ENCODE results near the gene RANBP9.

RANBP9 gene

GRCh38 chr6:13643125-13643524 is 68.5 kb downstream of the RANBP9 start:
- no peak for DNase-seq

DNA sequence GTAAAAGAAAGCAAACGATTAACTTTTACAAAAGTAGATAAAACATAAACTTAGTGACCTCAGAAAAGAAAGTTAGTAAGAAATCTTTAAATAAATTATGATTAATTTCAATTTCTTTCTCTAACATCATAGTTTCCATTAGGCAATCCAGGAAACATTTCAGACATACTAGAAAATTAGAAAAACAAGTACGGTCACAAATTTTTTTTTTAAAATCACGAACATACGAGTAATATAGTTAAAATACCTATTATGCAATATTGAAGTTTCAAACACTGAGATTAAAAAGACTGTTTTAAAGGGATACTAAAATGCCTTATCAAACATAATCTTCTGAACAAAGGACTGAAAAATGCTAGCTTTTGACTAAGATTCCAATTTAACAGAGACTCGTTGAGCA is 70.3 kb downstream of the RANBP9 start:
- DNase-seq = no peak

DNA sequence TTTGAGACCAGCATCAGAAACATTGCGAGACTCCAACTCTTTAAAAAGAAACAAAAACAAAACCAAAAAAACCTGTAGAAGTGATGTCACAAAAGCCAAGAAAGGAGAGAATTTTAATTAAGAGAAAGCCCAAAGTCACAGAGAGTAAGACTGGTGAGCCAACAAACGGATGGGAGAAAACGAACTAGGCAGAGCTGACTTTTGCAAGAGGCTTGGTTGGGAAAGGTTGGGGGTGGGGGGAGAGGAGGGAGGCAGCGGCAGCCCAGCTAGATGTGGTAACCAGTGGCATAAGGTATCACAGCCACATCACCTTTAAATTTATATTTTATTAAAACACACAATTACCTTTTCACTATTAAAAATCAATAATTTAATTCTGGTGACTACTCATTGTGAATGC is 73.0 kb downstream of the RANBP9 start:
- DNase-seq = no peak

GRCh38 chr6:13638014-13638413 is 73.6 kb downstream of the RANBP9 start:
- no peak for DNase-seq

DNA sequence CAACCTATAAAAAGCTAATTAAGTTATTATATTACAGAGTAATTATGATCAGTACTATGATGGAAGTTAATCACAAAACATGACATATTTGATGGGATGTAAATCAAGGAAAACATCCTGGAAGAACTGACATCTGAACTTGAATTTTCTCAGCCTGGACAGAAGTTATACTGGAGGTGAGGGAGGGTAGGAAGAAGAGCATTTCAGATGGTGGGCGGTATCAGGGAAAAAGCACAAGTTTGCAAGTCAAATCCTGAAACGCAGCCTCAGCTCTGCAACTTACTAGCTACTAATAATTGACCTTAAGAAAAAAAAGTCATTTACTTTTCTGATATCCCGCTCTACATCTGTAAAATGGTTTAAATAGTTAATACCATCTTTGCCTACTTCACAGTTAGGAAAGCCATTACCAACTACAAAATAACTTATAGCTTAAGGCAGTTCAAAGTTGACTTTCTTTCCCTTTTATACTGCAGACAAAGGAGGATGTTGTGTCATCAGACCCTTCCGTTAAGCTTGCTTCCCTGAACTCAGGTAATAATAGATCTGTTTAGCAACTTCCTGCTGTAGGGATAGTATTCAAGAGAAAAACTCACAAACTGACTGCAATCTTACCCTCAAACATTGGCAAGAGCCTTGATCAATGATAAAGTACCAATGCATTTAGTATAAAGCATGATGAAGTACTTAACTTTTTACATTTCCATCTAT is 75.5 kb downstream of the RANBP9 start:
- DNase-seq = no peak

DNA sequence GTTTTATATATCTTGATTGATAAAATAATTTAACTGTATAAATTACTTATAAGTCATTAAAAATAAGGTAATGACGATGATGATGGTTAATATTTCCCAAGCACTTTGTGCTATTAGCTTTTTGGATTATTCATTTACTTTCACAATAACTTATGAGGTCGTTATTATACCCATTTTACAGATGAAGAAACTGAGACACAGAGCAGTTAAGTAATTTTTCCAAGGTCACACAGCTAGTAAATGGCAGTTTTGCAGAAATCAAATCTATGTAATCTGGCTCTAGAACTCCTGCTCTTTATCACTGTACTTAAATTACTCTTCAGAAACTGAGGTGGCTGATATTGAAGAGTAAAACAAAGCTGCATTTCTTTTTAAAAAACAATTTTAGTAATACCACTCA is 78.3 kb downstream of the RANBP9 start:
- DNase-seq = no peak

DNA sequence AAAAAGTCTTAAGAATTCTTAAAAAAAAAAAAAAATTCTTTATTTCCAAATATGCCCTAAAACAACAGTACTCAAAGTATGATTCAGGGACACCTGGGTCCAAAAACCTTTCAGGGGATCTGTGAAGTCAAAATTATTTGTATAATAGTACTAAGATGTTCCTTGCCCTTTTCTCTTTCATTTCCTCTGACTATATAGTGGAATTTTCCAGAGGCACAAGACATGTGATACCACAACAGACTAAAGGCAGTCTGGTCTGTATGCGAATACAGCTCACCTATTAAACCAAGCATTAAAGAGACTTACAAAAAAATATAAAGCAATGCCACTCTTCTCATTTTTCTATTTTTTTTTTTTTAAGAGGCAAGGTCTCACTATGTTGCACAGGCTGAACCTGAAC is 81.1 kb downstream of the RANBP9 start:
- DNase-seq = no peak

GRCh38 chr6:13629459-13630116 is 82.0 kb downstream of the RANBP9 start:
- DNase-seq = no peak

DNA sequence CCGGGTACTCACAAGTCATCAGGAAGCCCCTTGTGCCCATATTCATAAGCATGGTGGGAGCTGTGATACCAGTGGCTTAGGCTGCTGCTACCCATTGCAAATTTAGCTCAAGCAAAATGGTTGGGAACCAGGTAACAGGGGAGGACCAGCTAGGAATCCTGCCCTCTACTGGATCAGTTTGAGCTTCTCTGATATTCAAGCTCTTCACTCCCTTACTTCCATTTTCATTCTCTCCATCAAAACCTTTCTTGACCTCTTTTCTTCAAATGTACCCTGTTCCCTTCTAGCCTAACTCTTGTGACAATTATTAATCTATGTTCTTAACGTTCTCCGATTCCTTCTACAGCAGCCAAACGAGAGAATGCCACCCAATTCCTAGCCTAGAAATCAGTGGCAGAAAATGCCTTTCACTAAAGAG is 86.8 kb downstream of the RANBP9 start:
- DNase-seq = no peak

- DNase-seq = no peak
These were observed 94.6 kb downstream of the RANBP9 start for GRCh38 chr6:13617066-13617465.

GRCh38 chr6:13615792-13616120 is 95.9 kb downstream of the RANBP9 start:
- no peak for DNase-seq

DNA sequence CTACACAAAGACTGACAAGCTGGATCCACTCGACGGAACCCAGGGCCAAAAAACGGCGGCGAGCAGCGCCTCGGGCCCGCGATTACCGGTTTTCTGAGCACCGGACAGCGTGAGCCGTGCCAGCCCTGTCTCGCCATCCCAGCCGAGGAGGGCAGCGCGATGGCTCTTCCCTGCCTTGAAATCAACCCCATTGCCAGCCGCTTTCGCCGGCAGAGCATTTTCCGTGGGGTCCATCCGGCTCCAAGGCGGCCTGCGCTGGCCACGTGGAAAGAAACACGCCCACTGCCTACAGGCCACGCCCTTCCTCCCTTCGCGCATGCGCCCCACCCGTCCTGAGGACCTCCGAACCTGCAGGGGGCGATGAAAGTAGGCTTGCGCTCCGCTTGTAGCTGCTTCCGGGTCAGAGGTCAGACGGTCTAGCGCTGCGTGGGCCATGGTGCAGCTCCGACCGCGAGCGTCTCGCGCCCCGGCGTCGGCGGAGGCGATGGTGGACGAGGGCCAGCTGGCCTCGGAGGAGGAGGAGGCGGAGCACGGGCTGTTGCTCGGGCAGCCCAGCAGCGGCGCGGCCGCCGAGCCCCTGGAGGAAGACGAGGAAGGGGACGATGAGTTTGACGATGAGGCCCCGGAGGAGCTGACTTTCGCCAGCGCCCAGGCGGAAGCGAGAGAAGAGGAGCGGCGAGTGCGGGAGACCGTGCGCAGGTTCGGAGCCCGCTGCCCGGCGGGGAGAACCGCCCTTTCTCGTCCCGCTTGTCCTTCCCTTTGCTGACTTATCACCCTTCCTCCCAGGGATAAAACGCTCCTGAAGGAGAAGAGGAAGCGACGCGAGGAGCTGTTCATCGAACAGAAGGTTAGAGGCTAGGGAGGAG is 96.5 kb downstream of the RANBP9 start, which contains the start of gene NOL7:
NOL7 (plus strand) TSS at position 410 of the 866 bp plus-strand sequence; CDS start at position 434, 24 bp downstream.
- peak; percentile 99 for DNase-seq

DNA sequence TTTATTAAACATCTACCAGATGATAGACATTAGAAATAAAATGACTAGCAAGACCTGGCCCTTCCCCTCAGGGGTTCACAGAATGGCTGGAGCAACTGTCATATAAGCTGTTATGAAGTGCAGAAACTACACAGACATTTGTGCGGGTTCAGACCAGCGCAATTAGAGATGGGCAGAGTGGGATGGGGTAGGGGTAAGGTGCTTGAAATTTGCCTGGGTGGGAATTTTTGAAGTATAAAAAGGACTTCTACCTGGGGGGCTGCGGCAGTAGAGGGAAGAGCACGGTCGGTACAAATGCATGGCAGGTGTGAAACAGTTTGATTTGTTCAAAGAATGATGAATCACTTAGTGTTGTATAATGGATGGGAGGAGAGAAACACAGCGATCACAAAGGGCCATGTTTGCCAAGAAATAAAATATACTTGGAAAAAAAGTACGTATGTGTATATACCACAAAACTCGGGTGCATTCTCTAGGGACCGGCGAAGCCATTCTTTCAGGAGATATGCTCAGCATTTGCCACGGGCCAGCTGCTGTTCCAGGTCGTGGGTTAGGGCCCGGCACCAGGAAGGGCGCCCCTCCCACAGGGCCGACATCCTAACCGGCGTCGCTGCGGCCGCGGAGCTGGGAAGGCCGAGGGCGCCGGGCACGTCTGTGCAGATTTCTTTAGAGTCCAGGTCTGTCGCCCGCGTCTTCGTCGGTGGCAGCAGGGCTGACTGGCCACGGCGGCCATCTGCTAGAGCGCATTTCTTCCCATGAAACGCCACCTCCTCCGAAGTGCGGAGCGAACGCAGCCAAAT is 97.3 kb downstream of the RANBP9 start:
- no peak for DNase-seq

GRCh38 chr6:13613029-13613594 is 98.5 kb downstream of the RANBP9 start:
- DNase-seq = no peak

GRCh38 chr6:13611715-13612114 is 99.9 kb downstream of the RANBP9 start:
- DNase-seq = no peak

DNA sequence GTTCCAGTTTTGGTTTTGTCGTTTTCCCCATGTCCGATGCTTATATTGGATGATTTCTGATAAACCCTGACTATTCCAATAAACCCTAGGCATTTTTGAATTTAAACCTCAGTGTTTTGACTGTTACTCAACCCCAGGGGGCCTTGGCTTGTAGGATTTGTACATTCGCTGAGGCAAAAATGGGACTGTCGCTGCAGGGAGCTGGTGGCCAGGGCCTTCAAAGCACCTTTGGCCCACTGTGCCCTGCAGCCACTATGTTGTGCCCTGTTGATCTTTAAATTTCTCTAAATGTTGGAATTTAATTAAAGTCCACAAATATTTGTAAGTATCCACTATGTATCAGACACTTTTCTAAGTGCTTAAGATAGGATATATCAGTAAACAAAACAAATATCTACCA is 106.0 kb downstream of the RANBP9 start:
- no peak for DNase-seq

GRCh38 chr6:13604546-13605416 is 106.9 kb downstream of the RANBP9 start:
- no peak for DNase-seq

GRCh38 chr6:13604135-13604534 is 107.5 kb downstream of the RANBP9 start:
- DNase-seq = no peak

DNA sequence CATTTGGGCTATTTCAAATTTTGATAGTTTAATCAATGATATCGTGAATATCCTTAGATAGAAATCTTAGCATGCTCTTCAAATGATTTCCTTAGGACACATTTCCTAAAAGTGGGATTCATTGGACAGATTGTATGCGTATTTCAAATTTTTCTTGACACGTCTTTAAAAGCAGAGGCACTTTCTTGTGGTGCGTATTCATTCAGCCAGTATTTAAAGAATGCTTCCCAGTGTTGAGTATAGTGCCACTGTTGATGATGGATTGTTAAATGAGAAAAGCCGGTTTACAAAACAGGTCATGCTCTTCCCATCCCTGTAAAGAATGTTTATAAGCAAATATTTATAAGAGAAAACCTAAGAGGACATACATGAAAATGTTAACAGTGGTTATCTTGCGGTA is 111.6 kb downstream of the RANBP9 start:
- no peak for DNase-seq

GRCh38 chr6:13597073-13597472 is 114.6 kb downstream of the RANBP9 start:
- DNase-seq = no peak

DNA sequence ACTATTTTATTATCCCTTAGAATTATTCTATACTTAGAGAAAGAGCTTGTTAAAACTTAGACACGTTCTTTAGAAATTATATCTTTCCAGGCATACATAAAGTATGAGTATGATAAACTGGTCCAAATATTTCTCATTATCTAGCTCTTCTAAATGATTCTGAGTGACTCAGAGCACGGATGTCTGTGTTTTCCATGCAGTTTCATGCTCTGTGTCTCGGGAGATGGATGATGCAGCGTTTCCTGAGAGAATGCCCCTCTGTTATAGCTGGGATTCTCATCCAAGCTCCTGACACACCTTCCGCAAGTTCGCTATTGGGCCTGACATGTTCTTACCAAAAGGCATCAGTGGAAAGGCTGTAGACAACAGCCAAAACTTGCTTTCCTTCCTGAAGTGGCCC is 117.9 kb downstream of the RANBP9 start:
- DNase-seq = no peak

DNA sequence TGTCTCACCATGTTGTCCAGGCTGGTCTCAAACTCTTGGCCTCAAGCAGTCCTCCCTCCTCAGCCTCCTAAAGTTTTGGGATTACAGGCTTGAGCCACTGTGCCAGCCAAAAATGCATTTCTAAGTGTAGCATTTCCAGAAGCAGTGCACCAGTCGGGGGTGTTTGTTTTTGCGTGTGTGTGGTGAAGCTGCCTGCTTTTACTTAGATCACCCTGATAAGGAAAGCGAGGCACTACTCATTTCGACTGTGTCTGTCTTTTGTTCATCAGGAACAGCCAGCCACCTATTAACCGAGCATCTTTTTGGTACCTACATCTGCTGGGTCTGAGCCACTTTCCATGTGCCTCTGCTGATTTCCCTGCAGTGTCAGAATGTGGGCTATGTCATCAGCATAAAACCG is 118.5 kb downstream of the RANBP9 start:
- DNase-seq = no peak
